ENCODE data around the gene FAM135A. TPM values are rescaled to one million over a fixed set of nuclear protein-coding genes. Genes with fewer than 3 reads are reported as not detected.

Gene FAM135A
- total RNA-seq, 4 donors from 2014 or later: 17.1 to 99.5 (median 35.8) TPM

DNA sequence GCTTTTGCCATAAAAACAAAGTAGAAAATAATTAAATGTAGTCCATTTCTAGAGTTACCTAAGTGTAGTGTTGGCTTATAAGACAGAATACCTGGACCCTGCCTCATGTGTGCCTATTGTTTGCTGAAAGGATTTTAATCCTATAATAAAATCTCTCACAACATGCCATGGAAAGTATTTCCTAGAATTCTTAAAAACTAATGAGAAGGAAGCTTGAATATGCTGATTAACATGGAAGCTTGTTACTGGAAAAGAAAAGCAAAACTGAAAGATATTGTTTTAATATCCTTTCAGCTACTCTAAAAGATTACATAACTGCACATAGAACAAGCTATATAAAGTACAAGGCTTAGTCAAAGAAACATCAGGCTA lies 18.0 kb upstream of the FAM135A start:
- H3K27ac ChIP-seq: no peak overlapping the region
- DNase-seq: no peak
- no peaks in the 10 kb centered on the region for H3K36me3 ChIP-seq
- no peak overlapping the region for H3K4me3 ChIP-seq
- H3K27me3 ChIP-seq: no peaks in the 10 kb centered on the region
- intact Hi-C loops (cut with DNase I; ENCODE audit: low total_unique reads): no loop called here
- H3K9me3 ChIP-seq: no peaks in the 10 kb centered on the region
- H3K4me1 ChIP-seq: no peaks in the 10 kb centered on the region
- TF ChIP-seq, protein P1, sequence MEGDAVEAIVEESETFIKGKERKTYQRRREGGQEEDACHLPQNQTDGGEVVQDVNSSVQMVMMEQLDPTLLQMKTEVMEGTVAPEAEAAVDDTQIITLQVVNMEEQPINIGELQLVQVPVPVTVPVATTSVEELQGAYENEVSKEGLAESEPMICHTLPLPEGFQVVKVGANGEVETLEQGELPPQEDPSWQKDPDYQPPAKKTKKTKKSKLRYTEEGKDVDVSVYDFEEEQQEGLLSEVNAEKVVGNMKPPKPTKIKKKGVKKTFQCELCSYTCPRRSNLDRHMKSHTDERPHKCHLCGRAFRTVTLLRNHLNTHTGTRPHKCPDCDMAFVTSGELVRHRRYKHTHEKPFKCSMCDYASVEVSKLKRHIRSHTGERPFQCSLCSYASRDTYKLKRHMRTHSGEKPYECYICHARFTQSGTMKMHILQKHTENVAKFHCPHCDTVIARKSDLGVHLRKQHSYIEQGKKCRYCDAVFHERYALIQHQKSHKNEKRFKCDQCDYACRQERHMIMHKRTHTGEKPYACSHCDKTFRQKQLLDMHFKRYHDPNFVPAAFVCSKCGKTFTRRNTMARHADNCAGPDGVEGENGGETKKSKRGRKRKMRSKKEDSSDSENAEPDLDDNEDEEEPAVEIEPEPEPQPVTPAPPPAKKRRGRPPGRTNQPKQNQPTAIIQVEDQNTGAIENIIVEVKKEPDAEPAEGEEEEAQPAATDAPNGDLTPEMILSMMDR (IDR thresholded peaks at IDR 0.05): no peak
- TF ChIP-seq POLR2A (IDR thresholded peaks at IDR 0.05): no peak

DNA sequence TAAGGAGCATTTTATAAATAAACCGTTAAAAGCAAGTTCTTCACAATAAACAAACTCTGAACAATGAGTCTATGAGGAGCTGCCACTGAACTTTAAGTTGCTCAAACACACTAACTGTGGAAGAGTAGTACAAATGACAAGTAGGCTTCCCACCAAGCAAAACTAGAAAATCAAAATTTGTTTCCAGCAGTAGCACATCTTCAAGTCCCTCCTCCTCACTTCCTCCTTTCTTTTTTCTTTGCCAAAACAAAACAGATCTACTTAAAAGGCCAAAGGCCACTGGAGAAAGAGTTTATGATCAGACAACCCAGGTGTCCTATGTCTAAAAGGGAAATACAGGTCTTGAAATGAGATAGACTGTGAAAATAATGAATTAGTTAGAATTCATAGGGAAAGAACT lies 17.1 kb upstream of the FAM135A start:
- Histone ChIP-seq H3K36me3 (no peaks in the 10 kb centered on the region), H3K27me3 (no peaks in the 10 kb centered on the region), H3K4me1 (no peaks in the 10 kb centered on the region), H3K9me3 (no peaks in the 10 kb centered on the region), H3K27ac (no peak overlapping the region), H3K4me3 (no peak overlapping the region)
- no peak for DNase-seq
- intact Hi-C loops (cut with DNase I; ENCODE audit: low total_unique reads): no loop called here
- TF ChIP-seq, protein P1 (IDR thresholded peaks at IDR 0.05): no peak
- no peak for TF ChIP-seq POLR2A (IDR thresholded peaks at IDR 0.05)

DNA sequence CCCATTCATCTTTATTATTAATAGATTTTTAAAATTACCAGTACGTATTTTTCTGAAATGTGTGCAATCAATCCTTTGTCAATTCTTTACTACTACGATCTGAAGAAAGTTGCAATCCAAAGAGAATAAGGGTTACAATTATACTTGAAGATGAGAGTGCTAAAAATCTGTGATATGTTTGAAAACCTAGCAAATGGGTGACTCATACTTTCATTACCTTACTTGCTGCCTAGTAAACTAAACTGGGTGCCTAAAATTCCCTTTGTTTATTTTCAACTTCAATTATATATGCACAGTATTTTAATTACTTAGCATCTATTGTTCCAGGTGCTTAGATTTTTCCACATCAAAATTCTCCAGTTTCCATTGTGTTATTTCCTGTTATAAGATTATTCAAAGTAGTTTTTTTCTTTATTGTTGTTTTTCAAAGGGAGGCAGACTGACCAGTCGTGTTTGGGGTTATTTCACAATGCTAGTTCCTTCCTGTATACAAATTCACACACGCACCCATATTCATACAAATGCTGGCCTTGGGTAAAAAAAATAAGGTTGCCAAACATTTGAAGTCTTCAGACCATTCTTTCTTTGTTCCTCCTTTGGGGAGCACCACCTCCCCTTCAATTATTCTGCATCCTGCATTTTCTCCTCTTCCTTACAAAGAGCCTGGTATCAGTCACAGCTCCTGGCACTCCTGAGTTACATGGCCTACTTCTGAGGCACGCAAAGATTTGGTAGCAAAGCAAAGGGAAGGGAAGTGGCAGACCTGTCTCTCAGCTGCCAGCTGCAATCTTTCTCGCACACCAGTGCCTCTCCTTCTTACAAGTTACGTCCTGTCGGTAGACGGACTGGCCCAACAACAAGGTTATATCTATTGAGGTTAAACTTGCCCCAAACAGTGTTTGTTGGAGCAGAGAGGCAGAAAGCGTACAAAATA lies 16.2 kb upstream of the FAM135A start:
- no peak overlapping the region for H3K4me3 ChIP-seq
- TF ChIP-seq, protein P1 (IDR thresholded peaks at IDR 0.05): no peak
- H3K27me3 ChIP-seq: no peaks in the 10 kb centered on the region
- no peaks in the 10 kb centered on the region for H3K9me3 ChIP-seq
- no peaks in the 10 kb centered on the region for H3K4me1 ChIP-seq
- no peak for DNase-seq
- intact Hi-C loops (cut with DNase I; ENCODE audit: low total_unique reads): no loop called here
- no peak overlapping the region for H3K27ac ChIP-seq
- no peaks in the 10 kb centered on the region for H3K36me3 ChIP-seq

DNA sequence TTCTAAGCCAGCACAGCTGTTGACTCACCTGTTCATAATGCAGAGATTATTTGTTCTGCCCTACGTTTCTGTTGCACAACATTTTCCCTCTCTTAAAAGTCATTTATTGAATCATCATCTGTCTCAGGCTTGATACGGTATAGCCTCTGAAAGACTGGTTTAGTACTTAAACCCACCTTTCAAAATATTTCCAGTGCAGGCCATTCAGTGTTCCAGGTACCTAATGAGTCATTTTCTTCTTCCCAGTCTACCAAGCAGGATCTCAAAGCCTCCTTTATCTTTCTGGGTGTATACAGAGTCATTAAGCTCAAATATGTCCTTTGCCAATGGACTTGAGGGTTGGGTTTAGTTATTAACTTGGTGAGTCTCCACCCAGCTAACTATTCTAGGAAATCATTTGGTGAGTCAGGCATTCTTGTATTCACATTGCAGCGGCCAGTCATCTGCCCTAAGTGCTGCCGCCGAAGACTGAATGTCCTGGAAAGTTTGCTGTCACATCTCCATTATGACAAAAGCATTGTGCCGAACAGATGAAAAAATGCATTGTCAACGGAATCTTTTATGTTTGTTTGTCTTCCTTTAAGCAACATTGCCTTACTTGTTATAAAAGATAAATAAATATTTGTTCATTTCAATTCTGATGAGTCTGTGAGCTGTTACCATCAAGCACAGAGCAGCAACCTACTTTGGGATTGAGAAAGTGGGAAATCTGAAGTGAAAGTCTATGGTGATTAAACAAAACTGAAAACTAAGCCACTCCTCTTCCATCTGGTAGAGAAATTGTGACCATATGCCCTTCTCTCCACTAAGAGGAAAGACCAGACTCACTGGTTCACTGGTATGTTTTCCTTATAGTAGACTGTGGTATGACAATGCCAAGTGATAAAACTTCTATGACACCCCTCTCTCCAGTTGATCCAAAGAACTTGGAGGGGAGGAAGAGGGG lies 14.3 kb upstream of the FAM135A start:
- no peak for DNase-seq
- intact Hi-C loops (cut with DNase I; ENCODE audit: low total_unique reads): no loop called here
- TF ChIP-seq, protein P1 (IDR thresholded peaks at IDR 0.05): no peak
- TF ChIP-seq POLR2A (IDR thresholded peaks at IDR 0.05): no peak
- no peaks in the 10 kb centered on the region for H3K36me3 ChIP-seq
- H3K27me3 ChIP-seq: no peaks in the 10 kb centered on the region
- H3K4me3 ChIP-seq: no peak overlapping the region
- no peaks in the 10 kb centered on the region for H3K9me3 ChIP-seq
- no peak overlapping the region for H3K27ac ChIP-seq
- no peaks in the 10 kb centered on the region for H3K4me1 ChIP-seq

DNA sequence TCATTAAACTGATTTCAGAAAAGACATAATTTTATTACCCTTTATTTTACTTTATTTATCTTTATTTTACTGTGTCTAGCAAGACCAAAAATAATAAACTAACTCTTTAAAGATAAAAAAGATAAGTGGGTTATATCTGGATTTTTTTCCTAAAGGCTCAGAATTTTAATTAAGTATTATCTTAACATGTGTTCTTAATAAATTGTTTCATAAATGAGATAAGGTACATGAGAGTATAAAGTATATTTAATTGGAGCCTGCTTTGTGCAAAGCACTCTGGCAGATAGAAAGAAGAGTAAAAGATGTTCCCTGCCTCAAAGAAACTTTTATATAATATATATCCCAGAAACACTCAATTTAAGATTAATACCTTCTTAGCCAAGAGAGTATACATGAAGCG lies 8.7 kb upstream of the FAM135A start:
- H3K9me3 ChIP-seq: no peaks in the 10 kb centered on the region
- H3K4me1 ChIP-seq: no peaks in the 10 kb centered on the region
- TF ChIP-seq, protein P1 (IDR thresholded peaks at IDR 0.05): no peak
- TF ChIP-seq POLR2A (IDR thresholded peaks at IDR 0.05): no peak
- intact Hi-C loops (cut with DNase I; ENCODE audit: low total_unique reads): no loop called here
- H3K36me3 ChIP-seq: no peaks in the 10 kb centered on the region
- H3K4me3 ChIP-seq: no peak overlapping the region
- no peak for DNase-seq
- no peak overlapping the region for H3K27ac ChIP-seq
- no peaks in the 10 kb centered on the region for H3K27me3 ChIP-seq

All from uterus (tissue), 4 donors.